B cell (primary cell): ENCODE measurements around the gene AGPAT3. TPM values are rescaled to one million over a fixed set of nuclear protein-coding genes. Genes with fewer than 3 reads are reported as not detected.
A peak's percentile ranks its signal among the peaks of the same experiment; 100 is the strongest.

ENCODE experiments used
- ATAC-seq: fragments of 200-7000 bp; cut with Tn5 transposase; one replicate; pipeline ENCODE4 v1.10.0; 2021; ENCODE audit warnings: low read depth, mild to moderate bottlenecking, moderate number of reproducible peaks, moderate library complexity
- CTCF ChIA-PET: fragments of 350-600 bp; sonication (Branson Sonifier 250); formaldehyde crosslinking; loops from one replicate; lab custom pipeline; 2021; ENCODE audit warnings: antibody characterized with exemption, inconsistent platforms; lab: Charles Lee
- POLR2A ChIA-PET: fragments of 350-600 bp; sonication (Branson Sonifier 250); formaldehyde crosslinking; loops from one replicate; lab custom pipeline; 2021; ENCODE audit warnings: antibody characterized with exemption; lab: Charles Lee
- DNase-seq: peaks from one replicate; pipeline ENCODE4 v3.0.0; 2013
- H2AFZ ChIP-seq: 2 replicates; pipeline ENCODE4 v1.6.1; 2012; ENCODE audit warnings: mild to moderate bottlenecking, low read depth, low read length; ENCODE audit not compliant: insufficient read depth, poor library complexity, severe bottlenecking
- H3K27ac ChIP-seq, 2 donors: 1 replicate in 1 of 2; 2 replicates in 1 of 2; pipeline ENCODE4 v1.5.1; 2012 to 2013; ENCODE audit warnings: low read length in 2 of 2, mild to moderate bottlenecking in 2 of 2, moderate library complexity in 1 of 2
- H3K27me3 ChIP-seq, 4 experiments: fragments of 200-600 bp in 1 of 4; sonication (generic) in 1 of 4; replicated peaks in 1 of 4; 1 replicate in 2 of 4; 2 replicates in 2 of 4; pipeline versions ENCODE4 v1.6.1 to v1.7.0; 2013 to 2016; ENCODE audit warnings: low read length in 3 of 4, mild to moderate bottlenecking in 2 of 4, mixed read lengths in 1 of 4, moderate library complexity in 1 of 4; ENCODE audit not compliant: insufficient read depth in 4 of 4, control insufficient read depth in 3 of 4; ENCODE audit errors: control extremely low read depth in 1 of 4
- H3K36me3 ChIP-seq, 2 experiments: replicated peaks in 1 of 2; 1 replicate in 1 of 2; 2 replicates in 1 of 2; pipeline versions ENCODE4 v1.6.1 to v1.7.1; 2013; ENCODE audit warnings: low read length in 1 of 2; ENCODE audit not compliant: insufficient read depth in 2 of 2, control insufficient read depth in 1 of 2; ENCODE audit errors: control extremely low read depth in 1 of 2, extremely low read depth in 1 of 2
- H3K4me1 ChIP-seq, 2 donors: fragments of 200-600 bp in 1 of 2; sonication (generic) in 1 of 2; 1 replicate in 1 of 2; 2 replicates in 1 of 2; pipeline versions ENCODE4 v1.5.1 to v1.6.1; 2013 to 2017; ENCODE audit warnings: low read length in 2 of 2; ENCODE audit not compliant: control insufficient read depth in 2 of 2, insufficient read depth in 2 of 2
- H3K4me2 ChIP-seq: replicated peaks from 2 replicates; pipeline ENCODE3; 2012; ENCODE audit warnings: mild to moderate bottlenecking, low read depth, low read length; ENCODE audit not compliant: poor library complexity, severe bottlenecking
- H3K4me3 ChIP-seq, 5 experiments: fragments of 200-600 bp in 1 of 5; sonication (generic) in 1 of 5; 1 replicate in 3 of 5; 2 replicates in 2 of 5; pipeline versions ENCODE4 v1.5.1 to v1.7.0; 2011 to 2016; ENCODE audit warnings: low read length in 4 of 5, mild to moderate bottlenecking in 4 of 5, low read depth in 2 of 5, control low read depth in 1 of 5, moderate library complexity in 1 of 5; ENCODE audit not compliant: insufficient read depth in 1 of 5; ENCODE audit errors: control extremely low read depth in 1 of 5, extremely low read depth in 1 of 5
- H3K79me2 ChIP-seq: fragments of 200-600 bp; sonication (generic); one replicate; pipeline ENCODE4 v1.6.0; 2016; ENCODE audit warnings: low read length; ENCODE audit not compliant: control insufficient read depth, insufficient read depth
- H3K9ac ChIP-seq: fragments of 200-600 bp; sonication (generic); 2 replicates; pipeline ENCODE4 v1.6.1; 2017; ENCODE audit warnings: mild to moderate bottlenecking, low read length, moderate library complexity
- H3K9me3 ChIP-seq, 3 donors: one replicate each; pipeline versions ENCODE4 v1.6.1 to v1.7.1; 2013; ENCODE audit warnings: low read length in 2 of 3; ENCODE audit not compliant: control insufficient read depth in 2 of 3, insufficient read depth in 1 of 3; ENCODE audit errors: control extremely low read depth in 1 of 3
- H4K20me1 ChIP-seq: 2 replicates; pipeline ENCODE4 v1.6.0; 2012; ENCODE audit warnings: mild to moderate bottlenecking, low read length; ENCODE audit not compliant: insufficient read depth, control insufficient read depth, poor library complexity, severe bottlenecking
- H3K27ac Mint-ChIP-seq: one replicate; pipeline ENCODE4 v1.8.0; 2021; ENCODE audit warnings: mixed read lengths
- H3K27me3 Mint-ChIP-seq: one replicate; pipeline ENCODE4 v1.8.0; 2021; ENCODE audit warnings: mixed read lengths
- H3K4me1 Mint-ChIP-seq: one replicate; pipeline ENCODE4 v1.8.0; 2021; ENCODE audit warnings: mixed read lengths
- H3K4me3 Mint-ChIP-seq: one replicate; pipeline ENCODE4 v1.8.0; 2021; ENCODE audit warnings: mixed read lengths
- H3K9me3 Mint-ChIP-seq: one replicate; pipeline ENCODE4 v1.8.0; 2022; ENCODE audit warnings: mixed read lengths; ENCODE audit not compliant: insufficient read depth
- EZH2 ChIP-seq: IDR thresholded peaks from 2 replicates; pipeline ENCODE4 v1.6.1; 2012; ENCODE audit warnings: borderline replicate concordance, low read depth, mild to moderate bottlenecking, moderate library complexity, low read length; ENCODE audit not compliant: insufficient read depth, poor library complexity, severe bottlenecking
- WGBS: methylation state at CpG from one replicate; pipeline ENCODE4 v1.1.5; 2013; ENCODE audit warnings: missing lambda C conversion rate; ENCODE audit not compliant: insufficient coverage; 5-methylcytosine and 5-hydroxymethylcytosine counted together
- intact Hi-C: fragments of 100-400 bp; cut with micrococcal nuclease; formaldehyde crosslinking; loops from one replicate; pipeline ENCODE4 v1.10.0; 2022
- polyA plus RNA-seq: library from polyadenylated mRNA; depleted of rRNA; stranded (reverse); fragments of >200 nt; gene quantifications from 2 replicates; pipeline ENCODE4 v1.2.3, GENCODE V29; 2012
- total RNA-seq, 2 donors: library from RNA; stranded (reverse); fragments of 120-200 nt in 1 of 2; gene quantifications; 1 replicate in 1 of 2; 2 replicates in 1 of 2; pipeline versions ENCODE4 v1.2.3 to v1.2.4, GENCODE V29; 2013 to 2022
- TF ChIP-seq, protein P1 (sequence below): fragments of 200-600 bp; IDR thresholded peaks from one replicate; pipeline ENCODE4 v1.8.0; 2022; ENCODE audit warnings: antibody characterized with exemption, mild to moderate bottlenecking

Gene AGPAT3
- total and polyA plus RNA-seq, 2 donors (not counting 1 experiment from before 2014, with no cell fraction given) = 14.3 to 49.3 TPM

- Histone ChIP-seq H3K4me2 (peak overlapping the region; percentile 79), H3K9ac (peak overlapping the region; percentile 65), H3K4me1 (peaks cover 15 to 41% of the 10 kb centered on the region in 2 donors), H4K20me1 (peaks cover 57% of the 10 kb centered on the region), H3K4me3 (peak overlapping the region; percentile 8 to 65 (median 60)), H3K36me3 (no peaks in the 10 kb centered on the region), H3K27ac (no peak overlapping the region), H2AFZ (peak overlapping the region; percentile 64), H3K79me2 (peaks cover 84% of the 10 kb centered on the region), H3K27me3 (no peaks in the 10 kb centered on the region), H3K9me3 (peaks cover 0 to 7% (median 3%) of the 10 kb centered on the region in 3 donors)
- WGBS = 68% methylated on average over 12 of the region's 12 CpGs
- H3K27me3 Mint-ChIP-seq = no peaks in the 10 kb centered on the region
- POLR2A ChIA-PET = interaction anchor here (0.8 kb wide), 1 partner anchor 21 kb away, joined by 4 read pairs; no protein-coding TSS in a partner anchor
- H3K4me1 Mint-ChIP-seq = peaks cover 55% of the 10 kb centered on the region
- H3K9me3 Mint-ChIP-seq = no peaks in the 10 kb centered on the region
- peak; percentile 32 for DNase-seq
- H3K27ac Mint-ChIP-seq = peak overlapping the region; percentile 80
- H3K4me3 Mint-ChIP-seq = peak overlapping the region; percentile 79
- no peak for ATAC-seq
- TF ChIP-seq, protein P1, sequence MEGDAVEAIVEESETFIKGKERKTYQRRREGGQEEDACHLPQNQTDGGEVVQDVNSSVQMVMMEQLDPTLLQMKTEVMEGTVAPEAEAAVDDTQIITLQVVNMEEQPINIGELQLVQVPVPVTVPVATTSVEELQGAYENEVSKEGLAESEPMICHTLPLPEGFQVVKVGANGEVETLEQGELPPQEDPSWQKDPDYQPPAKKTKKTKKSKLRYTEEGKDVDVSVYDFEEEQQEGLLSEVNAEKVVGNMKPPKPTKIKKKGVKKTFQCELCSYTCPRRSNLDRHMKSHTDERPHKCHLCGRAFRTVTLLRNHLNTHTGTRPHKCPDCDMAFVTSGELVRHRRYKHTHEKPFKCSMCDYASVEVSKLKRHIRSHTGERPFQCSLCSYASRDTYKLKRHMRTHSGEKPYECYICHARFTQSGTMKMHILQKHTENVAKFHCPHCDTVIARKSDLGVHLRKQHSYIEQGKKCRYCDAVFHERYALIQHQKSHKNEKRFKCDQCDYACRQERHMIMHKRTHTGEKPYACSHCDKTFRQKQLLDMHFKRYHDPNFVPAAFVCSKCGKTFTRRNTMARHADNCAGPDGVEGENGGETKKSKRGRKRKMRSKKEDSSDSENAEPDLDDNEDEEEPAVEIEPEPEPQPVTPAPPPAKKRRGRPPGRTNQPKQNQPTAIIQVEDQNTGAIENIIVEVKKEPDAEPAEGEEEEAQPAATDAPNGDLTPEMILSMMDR = no peak
- no peak for TF ChIP-seq EZH2
- CTCF ChIA-PET = interaction anchor here (0.8 to 2.1 kb wide), 2 partner anchors 107 kb away, joined by 3 to 11 read pairs; no protein-coding TSS in a partner anchor
- intact Hi-C loops = loop anchor here (2.0 to 10.0 kb wide), 2 partner anchors 21 to 53 kb away; partner anchors contain the start of gene AGPAT3
These were observed 52.7 kb downstream of the AGPAT3 start for GRCh38 chr21:43917515-43918384.
